ENCODE measurements around the gene LSM3. TPM values are rescaled to one million over a fixed set of nuclear protein-coding genes. Genes with fewer than 3 reads are reported as not detected.

LSM3 gene
- total and polyA plus RNA-seq, 9 of the 15 experiments (the other 6 are each of a cell fraction or from before 2014, with no cell fraction given): 33.8 to 203 (median 61.2) TPM

GRCh38 chr3:14204515-14205284 lies 26.1 kb downstream of the LSM3 start (continued):
- TF ChIP-seq CUX1 (CRISPR knock-in tag; IDR thresholded peaks at IDR 0.05) (no peak), RAD51 (IDR thresholded peaks at IDR 0.05; ENCODE audit: borderline replicate concordance, low read depth) (no peak), ZNF589 (CRISPR knock-in tag; IDR thresholded peaks at IDR 0.05; ENCODE audit: low read depth) (peak; percentile 92), RREB1 (CRISPR knock-in tag; IDR thresholded peaks at IDR 0.05) (no peak), E2F4 (CRISPR knock-in tag; IDR thresholded peaks at IDR 0.05; ENCODE audit: low read depth) (no peak), SIN3A (IDR thresholded peaks at IDR 0.05; ENCODE audit: borderline replicate concordance in 2 of 2, control insufficient read depth in 1 of 2, low read depth in 2 of 2, low read length in 2 of 2) (no peak), FOXK1 (CRISPR knock-in tag; IDR thresholded peaks at IDR 0.05; ENCODE audit: borderline replicate concordance) (no peak), PCBP1 (IDR thresholded peaks at IDR 0.05; ENCODE audit: low read depth, low read length, poor library complexity, severe bottlenecking) (no peak), HDGF (IDR thresholded peaks at IDR 0.05) (no peak), RBM22 (IDR thresholded peaks at IDR 0.05; ENCODE audit: low read depth, low read length, poor library complexity, severe bottlenecking) (no peak), FOS (IDR thresholded peaks at IDR 0.05; ENCODE audit: extremely low read depth, insufficient read length) (no peak), TCF7L2 (IDR thresholded peaks at IDR 0.05; ENCODE audit: low read depth, low read length) (no peak), THRAP3 (IDR thresholded peaks at IDR 0.05; ENCODE audit: borderline replicate concordance) (no peak), ZNF23 (CRISPR knock-in tag; IDR thresholded peaks at IDR 0.05) (no peak), JUNB (CRISPR knock-in tag; conservative IDR thresholded peaks at IDR 0.05) (no peak)

All from K562 (cell line).